ENCODE measurements around the gene PHKB. TPM values are rescaled to one million over a fixed set of nuclear protein-coding genes. Genes with fewer than 3 reads are reported as not detected.

The PHKB gene
- total RNA-seq, 4 donors from 2014 or later = 74.1 to 126 (median 101) TPM

DNA sequence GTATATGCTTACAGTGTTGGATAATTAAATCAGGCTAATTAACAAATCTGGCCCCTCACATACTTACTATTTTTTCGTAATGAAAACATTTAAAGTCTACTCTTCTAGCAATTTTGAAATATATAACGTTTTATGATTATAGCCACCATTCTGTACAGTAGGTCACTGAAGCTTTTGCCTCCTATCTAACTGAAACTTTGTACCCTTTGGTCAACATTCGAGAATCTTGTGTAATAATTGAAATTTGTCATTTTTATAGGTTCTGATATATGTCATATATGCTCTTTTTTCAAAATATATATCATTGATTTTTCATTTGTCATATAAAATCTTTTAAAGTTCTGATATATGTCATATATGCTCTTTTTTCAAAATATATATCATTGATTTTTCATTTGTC, 12.7 kb downstream of the PHKB start:
- in situ Hi-C loops (cut with MboI; ENCODE audit: low pct_ligation_motif_present in 1 of 4, low pct_unique_long_range_greater_than_20kb in 1 of 4, low sequenced_read_pairs in 3 of 4) (no loop called here), intact Hi-C loops (cut with DNase I; ENCODE audit: low total_unique reads) (no loop called here)
- 73 to 81% methylated on average over 3 of the region's 3 CpGs for WGBS, 2 donors (ENCODE audit: low coverage in 1 of 2)
- Histone ChIP-seq H3K4me1 (peaks cover 0 to 17% (median 5%) of the 10 kb centered on the region in 4 donors), H3K27ac (no peak overlapping the region), H3K27me3 (no peaks in the 10 kb centered on the region), H3K9me3 (no peaks in the 10 kb centered on the region), H3K36me3 (no peaks in the 10 kb centered on the region), H3K4me3 (no peak overlapping the region)
- no peak for DNase-seq
- TF ChIP-seq POLR2A (IDR thresholded peaks at IDR 0.05) (no peak), EP300 (IDR thresholded peaks at IDR 0.05; ENCODE audit: low read depth) (no peak), POLR2AphosphoS5 (IDR thresholded peaks at IDR 0.05) (no peak)
- TF ChIP-seq, protein P1, sequence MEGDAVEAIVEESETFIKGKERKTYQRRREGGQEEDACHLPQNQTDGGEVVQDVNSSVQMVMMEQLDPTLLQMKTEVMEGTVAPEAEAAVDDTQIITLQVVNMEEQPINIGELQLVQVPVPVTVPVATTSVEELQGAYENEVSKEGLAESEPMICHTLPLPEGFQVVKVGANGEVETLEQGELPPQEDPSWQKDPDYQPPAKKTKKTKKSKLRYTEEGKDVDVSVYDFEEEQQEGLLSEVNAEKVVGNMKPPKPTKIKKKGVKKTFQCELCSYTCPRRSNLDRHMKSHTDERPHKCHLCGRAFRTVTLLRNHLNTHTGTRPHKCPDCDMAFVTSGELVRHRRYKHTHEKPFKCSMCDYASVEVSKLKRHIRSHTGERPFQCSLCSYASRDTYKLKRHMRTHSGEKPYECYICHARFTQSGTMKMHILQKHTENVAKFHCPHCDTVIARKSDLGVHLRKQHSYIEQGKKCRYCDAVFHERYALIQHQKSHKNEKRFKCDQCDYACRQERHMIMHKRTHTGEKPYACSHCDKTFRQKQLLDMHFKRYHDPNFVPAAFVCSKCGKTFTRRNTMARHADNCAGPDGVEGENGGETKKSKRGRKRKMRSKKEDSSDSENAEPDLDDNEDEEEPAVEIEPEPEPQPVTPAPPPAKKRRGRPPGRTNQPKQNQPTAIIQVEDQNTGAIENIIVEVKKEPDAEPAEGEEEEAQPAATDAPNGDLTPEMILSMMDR (IDR thresholded peaks at IDR 0.05) = no peak

DNA sequence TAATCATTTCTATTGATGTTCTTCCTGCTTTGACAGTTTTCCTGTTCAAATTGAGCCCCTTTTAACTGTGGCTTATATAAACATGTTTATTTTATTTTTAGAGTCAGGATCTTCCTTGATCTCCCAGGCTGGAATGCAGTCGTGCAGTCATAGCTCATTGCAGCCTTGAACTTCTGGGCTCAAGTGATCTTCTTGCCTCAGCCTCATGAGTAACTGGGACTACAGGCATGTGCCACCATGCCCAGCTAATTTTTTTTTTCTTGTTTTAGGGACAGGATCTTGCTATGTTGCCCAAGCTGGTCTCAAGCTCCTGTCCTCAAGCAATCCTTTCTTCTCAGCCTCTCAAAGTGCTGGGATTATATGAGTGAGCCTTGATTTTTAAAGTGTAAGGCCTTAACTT, 14.7 kb downstream of the PHKB start:
- H3K27me3 ChIP-seq = no peaks in the 10 kb centered on the region
- H3K9me3 ChIP-seq = no peaks in the 10 kb centered on the region
- H3K36me3 ChIP-seq = no peaks in the 10 kb centered on the region
- DNase-seq = no peak
- intact Hi-C loops (cut with DNase I; ENCODE audit: low total_unique reads) = no loop called here
- no peak overlapping the region for H3K4me3 ChIP-seq
- in situ Hi-C loops (cut with MboI; ENCODE audit: low pct_ligation_motif_present in 1 of 4, low pct_unique_long_range_greater_than_20kb in 1 of 4, low sequenced_read_pairs in 3 of 4) = no loop called here
- WGBS, 2 donors (ENCODE audit: low coverage in 1 of 2) = 33 to 45% methylated on average over 1 of the region's 1 CpG
- H3K27ac ChIP-seq = no peak overlapping the region
- TF ChIP-seq POLR2A (IDR thresholded peaks at IDR 0.05) (no peak), EP300 (IDR thresholded peaks at IDR 0.05; ENCODE audit: low read depth) (no peak), POLR2AphosphoS5 (IDR thresholded peaks at IDR 0.05) (no peak)
- TF ChIP-seq, protein P1 (IDR thresholded peaks at IDR 0.05) = no peak
- H3K4me1 ChIP-seq = peaks cover 0 to 14% (median 3%) of the 10 kb centered on the region in 4 donors

DNA sequence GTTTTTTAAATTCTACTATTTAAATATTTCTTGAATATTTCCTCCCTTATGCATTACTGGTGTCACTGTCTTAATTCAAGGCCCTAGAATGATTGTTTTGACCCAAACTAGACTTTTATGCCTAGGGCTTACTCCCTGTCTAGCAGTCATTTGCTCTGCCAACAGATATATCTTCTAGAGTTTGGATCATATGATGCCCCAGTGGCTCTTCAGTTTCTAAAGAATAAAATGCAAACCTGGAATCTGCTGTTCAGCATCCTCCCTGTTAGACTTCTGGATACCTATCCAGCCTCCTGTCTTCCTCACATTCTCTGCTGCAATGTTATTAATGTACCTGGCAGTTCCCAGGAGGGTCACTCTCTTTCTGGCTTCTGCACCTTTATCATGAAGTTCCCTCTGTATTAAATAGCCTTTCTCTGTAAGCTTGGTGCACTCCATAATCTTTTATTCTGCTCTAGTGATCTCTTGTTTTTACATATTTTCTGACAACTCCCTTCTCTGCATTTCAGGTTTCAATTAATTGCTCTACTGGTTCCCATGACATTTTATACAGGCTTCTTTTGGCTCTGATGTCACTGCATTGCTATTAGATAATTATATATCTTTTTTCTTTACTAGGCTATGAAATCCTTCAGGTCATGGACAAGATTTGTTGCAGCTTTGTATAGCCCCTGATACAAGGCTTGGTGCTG, 15.7 kb downstream of the PHKB start:
- no peak overlapping the region for H3K27ac ChIP-seq
- no peaks in the 10 kb centered on the region for H3K36me3 ChIP-seq
- H3K27me3 ChIP-seq = no peaks in the 10 kb centered on the region
- no peak overlapping the region for H3K4me3 ChIP-seq
- H3K4me1 ChIP-seq = peaks cover 0 to 11% (median 4%) of the 10 kb centered on the region in 4 donors
- in situ Hi-C loops (cut with MboI; ENCODE audit: low pct_ligation_motif_present in 1 of 4, low pct_unique_long_range_greater_than_20kb in 1 of 4, low sequenced_read_pairs in 3 of 4) = no loop called here
- TF ChIP-seq POLR2A (IDR thresholded peaks at IDR 0.05) = no peak
- no peak for TF ChIP-seq POLR2AphosphoS5 (IDR thresholded peaks at IDR 0.05)
- TF ChIP-seq, protein P1 (IDR thresholded peaks at IDR 0.05) = no peak
- TF ChIP-seq EP300 (IDR thresholded peaks at IDR 0.05; ENCODE audit: low read depth) = no peak
- H3K9me3 ChIP-seq = no peaks in the 10 kb centered on the region
- DNase-seq = no peak
- intact Hi-C loops (cut with DNase I; ENCODE audit: low total_unique reads) = no loop called here

DNA sequence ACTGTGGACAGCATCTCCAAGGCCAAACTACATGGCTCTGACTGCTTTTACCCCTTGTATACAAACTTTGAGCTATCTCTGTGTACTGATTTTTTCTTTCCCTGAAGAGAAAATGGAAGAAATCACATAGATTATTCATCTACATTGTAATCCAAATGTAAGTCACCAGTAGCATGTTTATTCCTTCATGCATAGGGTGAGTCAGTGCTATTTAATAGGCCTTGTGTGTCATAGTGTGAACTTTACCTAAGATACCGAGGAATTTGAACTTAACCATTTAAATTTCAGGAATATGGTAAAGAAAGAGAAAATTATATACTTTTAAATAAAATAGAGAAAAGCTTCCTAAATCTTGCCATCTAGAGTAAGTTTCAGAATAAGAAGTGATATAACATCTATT, 16.5 kb downstream of the PHKB start:
- Histone ChIP-seq H3K27ac (no peak overlapping the region), H3K4me1 (peaks cover 0 to 14% (median 4%) of the 10 kb centered on the region in 4 donors), H3K9me3 (no peaks in the 10 kb centered on the region), H3K4me3 (no peak overlapping the region), H3K36me3 (no peaks in the 10 kb centered on the region), H3K27me3 (no peaks in the 10 kb centered on the region)
- 50 to 68% methylated on average over 1 of the region's 1 CpG for whole genome bisulfite sequencing, 2 donors (ENCODE audit: low coverage in 1 of 2)
- intact Hi-C loops (cut with DNase I; ENCODE audit: low total_unique reads) = no loop called here
- TF ChIP-seq, protein P1 (IDR thresholded peaks at IDR 0.05) = no peak
- TF ChIP-seq POLR2A (IDR thresholded peaks at IDR 0.05) (no peak), EP300 (IDR thresholded peaks at IDR 0.05; ENCODE audit: low read depth) (no peak), POLR2AphosphoS5 (IDR thresholded peaks at IDR 0.05) (no peak)
- in situ Hi-C loops (cut with MboI; ENCODE audit: low pct_ligation_motif_present in 1 of 4, low pct_unique_long_range_greater_than_20kb in 1 of 4, low sequenced_read_pairs in 3 of 4) = no loop called here
- no peak for DNase-seq
